Ectodermal cell (in vitro differentiated cells): ENCODE data around the gene ZNF747. TPM values are rescaled to one million over a fixed set of nuclear protein-coding genes. Genes with fewer than 3 reads are reported as not detected.
A peak's percentile ranks its signal among the peaks of the same experiment; 100 is the strongest.

ENCODE experiments used
- H3K27ac ChIP-seq: 2 replicates; pipeline ENCODE4 v1.7.0; 2013; ENCODE audit warnings: mild to moderate bottlenecking, low read depth, low read length; ENCODE audit not compliant: insufficient read depth, poor library complexity, severe bottlenecking
- H3K27me3 ChIP-seq: 2 replicates; pipeline ENCODE4 v1.7.0; 2013; ENCODE audit warnings: mild to moderate bottlenecking, low read length; ENCODE audit not compliant: insufficient read depth, control insufficient read depth, poor library complexity, severe bottlenecking
- H3K36me3 ChIP-seq: one replicate; pipeline ENCODE4 v1.7.0; 2013; ENCODE audit warnings: low read length; ENCODE audit not compliant: control insufficient read depth, insufficient read depth
- H3K4me1 ChIP-seq: one replicate; pipeline ENCODE4 v1.7.0; 2013; ENCODE audit warnings: low read length; ENCODE audit not compliant: control insufficient read depth, insufficient read depth
- H3K4me3 ChIP-seq: 2 replicates; pipeline ENCODE4 v1.7.0; 2013; ENCODE audit warnings: low read depth, low read length, control low read depth; ENCODE audit not compliant: insufficient read depth
- H3K9me3 ChIP-seq: 2 replicates; pipeline ENCODE4 v1.7.0; 2013; ENCODE audit warnings: mild to moderate bottlenecking, low read length, moderate library complexity; ENCODE audit not compliant: control insufficient read depth
- WGBS, 2 experiments: methylation state at CpG; one replicate each; pipeline ENCODE4 v1.1.7; 2013; ENCODE audit warnings: missing lambda C conversion rate in 2 of 2; 5-methylcytosine and 5-hydroxymethylcytosine counted together
- polyA plus RNA-seq, 4 experiments: library from polyadenylated mRNA; stranded (reverse); fragments of 50-300 nt; gene quantifications; one replicate each; pipeline ENCODE4 v1.2.3, GENCODE V29; 2013

Gene ZNF747
- polyA plus RNA-seq (2013, experiment 1 of 4), result 12.1 TPM
- 15.4 TPM for polyA plus RNA-seq (2013, experiment 2 of 4)
- polyA plus RNA-seq (2013, experiment 3 of 4), result 7.8 TPM
- 8.7 TPM for polyA plus RNA-seq (2013, experiment 4 of 4)

- Histone ChIP-seq H3K9me3 (no peaks in the 10 kb centered on the region), H3K36me3 (peaks cover 7% of the 10 kb centered on the region), H3K4me1 (peaks cover 7% of the 10 kb centered on the region), H3K4me3 (peak within 1 kb of the TSS; percentile 85), H3K27ac (peak within 1 kb of the TSS; percentile 76), H3K27me3 (no peaks in the 10 kb centered on the region)
- 0% methylated on average over 70 of the region's 70 CpGs for WGBS, 2 experiments
Measured at GRCh38 chr16:30534368-30535105, at the start of gene ZNF747. Gene ZNF747 (minus strand): TSS chr16:30534858. CDS start chr16:30534679, 179 bp downstream.

- Histone ChIP-seq H3K27me3 (no peaks in the 10 kb centered on the region), H3K9me3 (no peaks in the 10 kb centered on the region), H3K36me3 (peaks cover 11% of the 10 kb centered on the region), H3K4me3 (no peak overlapping the region), H3K4me1 (no peaks in the 10 kb centered on the region), H3K27ac (no peak overlapping the region)
- 95 to 96% methylated on average over 48 of the region's 48 CpGs for WGBS, 2 experiments
Measured at GRCh38 chr16:30582611-30583340, 48.1 kb upstream of the ZNF747 start.

- H3K36me3 ChIP-seq, result peaks cover 11% of the 10 kb centered on the region
- no peaks in the 10 kb centered on the region for H3K4me1 ChIP-seq
- no peak overlapping the region for H3K27ac ChIP-seq
- no peaks in the 10 kb centered on the region for H3K9me3 ChIP-seq
- WGBS, 2 experiments, result 93 to 96% methylated on average over 6 to 7 of the region's 7 CpGs
- no peak overlapping the region for H3K4me3 ChIP-seq
- H3K27me3 ChIP-seq, result no peaks in the 10 kb centered on the region
Measured at GRCh38 chr16:30581457-30581856, 46.8 kb upstream of the ZNF747 start.

- Histone ChIP-seq H3K27ac (no peak overlapping the region), H3K4me3 (no peak overlapping the region), H3K9me3 (no peaks in the 10 kb centered on the region), H3K27me3 (no peaks in the 10 kb centered on the region), H3K36me3 (peaks cover 4% of the 10 kb centered on the region), H3K4me1 (no peaks in the 10 kb centered on the region)
- 87 to 95% methylated on average over 1 of the region's 1 CpG for WGBS, 2 experiments
Measured at GRCh38 chr16:30574678-30575077, 40.0 kb upstream of the ZNF747 start.

GRCh38 chr16:30571445-30572322, 37.0 kb upstream of the ZNF747 start, which contains the start of gene ZNF688:
Gene ZNF688 (minus strand): TSS chr16:30571714. CDS start chr16:30571629, 85 bp downstream.
- H3K27me3 ChIP-seq, result no peaks in the 10 kb centered on the region
- no peaks in the 10 kb centered on the region for H3K9me3 ChIP-seq
- peak within 1 kb of the TSS; percentile 71 for H3K27ac ChIP-seq
- WGBS, 2 experiments, result 0% methylated on average over 67 of the region's 67 CpGs
- no peaks in the 10 kb centered on the region for H3K36me3 ChIP-seq
- peak within 1 kb of the TSS; percentile 77 for H3K4me3 ChIP-seq
- H3K4me1 ChIP-seq, result no peaks in the 10 kb centered on the region

GRCh38 chr16:30570636-30571444, 36.2 kb upstream of the ZNF747 start:
- Histone ChIP-seq H3K27ac (no peak overlapping the region), H3K4me1 (no peaks in the 10 kb centered on the region), H3K36me3 (no peaks in the 10 kb centered on the region), H3K4me3 (peak overlapping the region; percentile 77), H3K27me3 (no peaks in the 10 kb centered on the region), H3K9me3 (no peaks in the 10 kb centered on the region)
- 19 to 21% methylated on average over 21 to 22 of the region's 22 CpGs for WGBS, 2 experiments

GRCh38 chr16:30569746-30570635, 35.3 kb upstream of the ZNF747 start:
- H3K27ac ChIP-seq, result no peak overlapping the region
- WGBS, 2 experiments, result 95% methylated on average over 44 of the region's 44 CpGs

GRCh38 chr16:30569281-30569680, 34.6 kb upstream of the ZNF747 start:
- no peaks in the 10 kb centered on the region for H3K27me3 ChIP-seq
- no peaks in the 10 kb centered on the region for H3K4me1 ChIP-seq
- no peak overlapping the region for H3K27ac ChIP-seq
- no peak overlapping the region for H3K4me3 ChIP-seq
- 85 to 86% methylated on average over 3 of the region's 3 CpGs for WGBS, 2 experiments
- H3K36me3 ChIP-seq, result no peaks in the 10 kb centered on the region
- no peaks in the 10 kb centered on the region for H3K9me3 ChIP-seq

More at GRCh38 chr16:30569746-30570635, 35.3 kb upstream of the ZNF747 start:
- Histone ChIP-seq H3K4me3 (no peak overlapping the region), H3K4me1 (no peaks in the 10 kb centered on the region), H3K36me3 (no peaks in the 10 kb centered on the region), H3K27me3 (no peaks in the 10 kb centered on the region), H3K9me3 (no peaks in the 10 kb centered on the region)
